ENCODE data around the gene ADGRD1.
A peak's percentile ranks its signal among the peaks of the same experiment; 100 is the strongest.

- TF ChIP-seq, protein P1, sequence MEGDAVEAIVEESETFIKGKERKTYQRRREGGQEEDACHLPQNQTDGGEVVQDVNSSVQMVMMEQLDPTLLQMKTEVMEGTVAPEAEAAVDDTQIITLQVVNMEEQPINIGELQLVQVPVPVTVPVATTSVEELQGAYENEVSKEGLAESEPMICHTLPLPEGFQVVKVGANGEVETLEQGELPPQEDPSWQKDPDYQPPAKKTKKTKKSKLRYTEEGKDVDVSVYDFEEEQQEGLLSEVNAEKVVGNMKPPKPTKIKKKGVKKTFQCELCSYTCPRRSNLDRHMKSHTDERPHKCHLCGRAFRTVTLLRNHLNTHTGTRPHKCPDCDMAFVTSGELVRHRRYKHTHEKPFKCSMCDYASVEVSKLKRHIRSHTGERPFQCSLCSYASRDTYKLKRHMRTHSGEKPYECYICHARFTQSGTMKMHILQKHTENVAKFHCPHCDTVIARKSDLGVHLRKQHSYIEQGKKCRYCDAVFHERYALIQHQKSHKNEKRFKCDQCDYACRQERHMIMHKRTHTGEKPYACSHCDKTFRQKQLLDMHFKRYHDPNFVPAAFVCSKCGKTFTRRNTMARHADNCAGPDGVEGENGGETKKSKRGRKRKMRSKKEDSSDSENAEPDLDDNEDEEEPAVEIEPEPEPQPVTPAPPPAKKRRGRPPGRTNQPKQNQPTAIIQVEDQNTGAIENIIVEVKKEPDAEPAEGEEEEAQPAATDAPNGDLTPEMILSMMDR (IDR thresholded peaks at IDR 0.05; ENCODE audit: control extremely low read depth in 1 of 3, insufficient read depth in 1 of 3, low read depth in 1 of 3, low read length in 3 of 3), result peak in 1 of 3 experiments; percentile 3; a peak in 1 of 4 replicates
- no peak for TF ChIP-seq EP300 (IDR thresholded peaks at IDR 0.05; ENCODE audit: borderline replicate concordance in 1 of 2, low read depth in 2 of 2, low read length in 2 of 2)
- no peak for TF ChIP-seq MAFK (IDR thresholded peaks at IDR 0.05; ENCODE audit: low read depth, low read length)
- TF ChIP-seq NRF1 (IDR thresholded peaks at IDR 0.05; ENCODE audit: low read depth, low read length), result no peak
- no peak for TF ChIP-seq EGR1 (IDR thresholded peaks at IDR 0.05; ENCODE audit: borderline replicate concordance, low read depth, low read length)
- TF ChIP-seq RFX5 (IDR thresholded peaks at IDR 0.05; ENCODE audit: borderline replicate concordance, low read depth, low read length), result no peak
- no peak for TF ChIP-seq MAX (IDR thresholded peaks at IDR 0.05)
- no peak for TF ChIP-seq POLR2A (IDR thresholded peaks at IDR 0.05; ENCODE audit: control extremely low read depth in 1 of 2, low read depth in 2 of 2, low read length in 2 of 2)
- no peak for TF ChIP-seq HDAC2 (IDR thresholded peaks at IDR 0.05; ENCODE audit: borderline replicate concordance in 1 of 2, low read depth in 2 of 2, low read length in 2 of 2)
- TF ChIP-seq FOSL1 (IDR thresholded peaks at IDR 0.05; ENCODE audit: insufficient read depth, low read depth, low read length), result no peak
- no peak for TF ChIP-seq CREB1 (IDR thresholded peaks at IDR 0.05)
- no peak for TF ChIP-seq EZH2 (IDR thresholded peaks at IDR 0.05; ENCODE audit: low read depth, low read length, severe bottlenecking)
Measured at GRCh38 chr12:131120831-131121271, 167.1 kb downstream of the ADGRD1 start.

Data from H1 (cell line).